GM12878 (cell line): ENCODE data around the gene NPIPA5. TPM values are rescaled to one million over a fixed set of nuclear protein-coding genes. Genes with fewer than 3 reads are reported as not detected.
"Not testable (repeated sequence)": the region's sequence is repeated elsewhere in the genome, so short reads cannot be mapped to it uniquely, and the experiment has no call there.

Source experiments
- ATAC-seq: fragments of 200-7000 bp; cut with Tn5 transposase; 3 replicates; pipeline ENCODE4 v1.9.1; 2020; ENCODE audit warnings: mild to moderate bottlenecking, moderate library complexity
- BruUV-seq: library from RNA; stranded (reverse); fragments of 400-500 nt; replicated peaks from 2 replicates; lab custom pipeline; 2021; lab: Mats Ljungman, UMichigan
- CTCF ChIA-PET: fragments of 300-600 bp; sonication (Branson Sonifier 250); formaldehyde crosslinking; extraction: SDS; loops from one replicate; lab custom pipeline; 2021; ENCODE audit warnings: inconsistent platforms; lab: Yijun Ruan, JAX
- POLR2A ChIA-PET: fragments of 350-600 bp; formaldehyde crosslinking; extraction: SDS; loops from one replicate; lab custom pipeline; 2021; ENCODE audit warnings: inconsistent platforms; lab: Charles Lee
- RAD21 ChIA-PET: fragments of 300-600 bp; sonication (Branson Sonifier 250); formaldehyde crosslinking; loops from one replicate; lab custom pipeline; 2023; ENCODE audit warnings: antibody characterized with exemption; ENCODE audit not compliant: unreplicated experiment; lab: Charles Lee
- SMC1A ChIA-PET: fragments of 300-600 bp; sonication (Branson Sonifier 250); formaldehyde crosslinking; loops from one replicate; lab custom pipeline; 2023; ENCODE audit not compliant: unreplicated experiment, uncharacterized antibody; lab: Charles Lee
- DNase-seq: peaks from one replicate; pipeline ENCODE4 v3.0.0-alpha.2; 2011; ENCODE audit warnings: low read depth, low spot score
- FAIRE-seq: peaks from 3 replicates; lab custom pipeline; 2011; peaks lifted over from hg19 to GRCh38; lab: Jason Lieb, UNC
- H2AFZ ChIP-seq: 2 replicates; pipeline ENCODE4 v1.6.0; 2011; ENCODE audit warnings: low read depth, low read length, control low read depth; ENCODE audit not compliant: control insufficient read depth
- H3K27ac ChIP-seq: 2 replicates; pipeline ENCODE4 v1.5.1; 2011; ENCODE audit warnings: control low read depth; ENCODE audit not compliant: control insufficient read depth, insufficient read depth
- H3K27me3 ChIP-seq, 2 experiments: replicated peaks in 1 of 2; 2 replicates each; pipeline versions ENCODE4 v1.6.0 to v1.6.1; 2011; ENCODE audit warnings: low read length in 1 of 2; ENCODE audit not compliant: control insufficient read depth in 2 of 2, insufficient read depth in 2 of 2
- H3K36me3 ChIP-seq, 2 experiments: 2 replicates each; pipeline ENCODE4 v1.5.1; 2011; ENCODE audit warnings: low read length in 1 of 2; ENCODE audit not compliant: control insufficient read depth in 2 of 2, insufficient read depth in 2 of 2
- H3K4me1 ChIP-seq: 2 replicates; pipeline ENCODE4 v1.6.1; 2011; ENCODE audit warnings: mild to moderate bottlenecking, low read length, moderate library complexity, mixed read lengths; ENCODE audit not compliant: control insufficient read depth, insufficient read depth
- H3K4me2 ChIP-seq: 2 replicates; pipeline ENCODE4 v1.6.0; 2011; ENCODE audit warnings: control low read depth; ENCODE audit not compliant: control insufficient read depth, insufficient read depth
- H3K4me3 ChIP-seq: fragments of 200-600 bp; sonication (generic); 2 replicates; pipeline ENCODE4 v1.5.1; 2016
- H3K79me2 ChIP-seq: 2 replicates; pipeline ENCODE4 v1.6.0; 2011; ENCODE audit warnings: low read length; ENCODE audit not compliant: control insufficient read depth, insufficient read depth
- H3K9ac ChIP-seq: 2 replicates; pipeline ENCODE4 v1.8.0; 2011; ENCODE audit warnings: low read length, control low read depth, mixed read lengths; ENCODE audit not compliant: control insufficient read depth, insufficient read depth
- H3K9me3 ChIP-seq: replicated peaks from 3 replicates; pipeline ENCODE4 v1.5.1; 2011; ENCODE audit warnings: mild to moderate bottlenecking, low read length; ENCODE audit not compliant: control insufficient read depth, insufficient read depth
- H4K20me1 ChIP-seq: 2 replicates; pipeline ENCODE4 v1.6.0; 2011; ENCODE audit not compliant: control insufficient read depth, insufficient read depth
- WGBS: methylation state at CpG from one replicate; pipeline ENCODE4 v1.1.6; 2016; ENCODE audit warnings: low lambda C conversion rate; ENCODE audit not compliant: insufficient replicate concordance, insufficient coverage; ENCODE audit errors: missing lambda C conversion rate; 5-methylcytosine and 5-hydroxymethylcytosine counted together
- in situ Hi-C: fragments of 300-500 bp; cut with MboI; formaldehyde crosslinking; loops from 9 replicates; pipeline ENCODE4 v1.14.3; 2018; ENCODE audit warnings: mixed read lengths
- intact Hi-C: fragments of 100-400 bp; cut with micrococcal nuclease; formaldehyde crosslinking; loops from one replicate; pipeline ENCODE4 v1.14.2; 2022; ENCODE audit not compliant: unreplicated experiment
- polyA plus RNA-seq, 11 experiments: library from polyadenylated mRNA; depleted of rRNA in 4 of 11; unstranded in 6 of 11; stranded (reverse) in 5 of 11; fragments of >200 nt; fragmentation: Nextera tagmentation in 4 of 11; fragmentation: Illumina TruSeq in 1 of 11; extraction: Ambion mirVana in 4 of 11; extraction: Trizol in 1 of 11; gene quantifications; 1 replicate in 1 of 11; 2 replicates in 10 of 11; pipeline versions ENCODE4 v1.2.1 to v1.2.3, GENCODE V29; 2011 to 2016; ENCODE audit warnings: inconsistent platforms in 2 of 11, missing spikeins in 2 of 11, low read depth in 1 of 11
- total RNA-seq, 4 experiments: library from RNA; depleted of rRNA in 3 of 4; stranded (reverse); fragments of >200 nt in 3 of 4; fragmentation: Illumina TruSeq in 1 of 4; extraction: Trizol in 1 of 4; gene quantifications; 2 replicates each; pipeline versions ENCODE4 v1.2.1 to v1.2.3, GENCODE V29; 2013 to 2021

Gene NPIPA5
- total and polyA plus RNA-seq, 10 of the 15 experiments (the other 5 are each of a cell fraction or from before 2014, with no cell fraction given), result 1.2 to 12.1 (median 3.6) TPM

- H3K4me3 ChIP-seq, intact Hi-C loops, H2AFZ ChIP-seq, H3K4me1 ChIP-seq, H4K20me1 ChIP-seq, DNase-seq, ATAC-seq, CTCF ChIA-PET, in situ Hi-C loops, POLR2A ChIA-PET, H3K79me2 ChIP-seq, BruUV-seq, H3K4me2 ChIP-seq, SMC1A ChIA-PET, H3K27me3 ChIP-seq, H3K27ac ChIP-seq, FAIRE-seq, RAD21 ChIA-PET, H3K36me3 ChIP-seq, H3K9ac ChIP-seq, H3K9me3 ChIP-seq: not testable (repeated sequence)
- WGBS, result no CpG with 5 or more reads among the region's 2 CpGs
Measured at GRCh38 chr16:15335609-15336008, 42.5 kb downstream of the NPIPA5 start.

GRCh38 chr16:15333969-15334368 is 44.1 kb downstream of the NPIPA5 start:
- no CpG with 5 or more reads among the region's 5 CpGs for WGBS
- SMC1A ChIA-PET, result not testable (repeated sequence)

GRCh38 chr16:15330978-15331377 is 47.1 kb downstream of the NPIPA5 start:
- H3K36me3 ChIP-seq, H3K27me3 ChIP-seq, ATAC-seq, H3K4me1 ChIP-seq, H3K27ac ChIP-seq, H3K4me2 ChIP-seq, H2AFZ ChIP-seq, H3K79me2 ChIP-seq, intact Hi-C loops, H4K20me1 ChIP-seq, in situ Hi-C loops, DNase-seq, CTCF ChIA-PET, RAD21 ChIA-PET, SMC1A ChIA-PET, FAIRE-seq, POLR2A ChIA-PET, H3K4me3 ChIP-seq, BruUV-seq, H3K9ac ChIP-seq, H3K9me3 ChIP-seq: not testable (repeated sequence)
- no CpG with 5 or more reads among the region's 2 CpGs for WGBS

More at GRCh38 chr16:15333969-15334368, 44.1 kb downstream of the NPIPA5 start:
- FAIRE-seq, ATAC-seq, in situ Hi-C loops, CTCF ChIA-PET, H3K4me2 ChIP-seq, intact Hi-C loops, H3K9ac ChIP-seq, H3K9me3 ChIP-seq, H2AFZ ChIP-seq, H3K36me3 ChIP-seq, RAD21 ChIA-PET, POLR2A ChIA-PET, H3K27me3 ChIP-seq, DNase-seq, H3K27ac ChIP-seq, H3K4me1 ChIP-seq, H3K4me3 ChIP-seq, H4K20me1 ChIP-seq, BruUV-seq, H3K79me2 ChIP-seq: not testable (repeated sequence)

- 0% methylated on average over 2 of the region's 4 CpGs for WGBS
- H3K36me3 ChIP-seq, RAD21 ChIA-PET, H3K27ac ChIP-seq, H3K4me1 ChIP-seq, DNase-seq, in situ Hi-C loops, H3K9ac ChIP-seq, H3K79me2 ChIP-seq, H4K20me1 ChIP-seq, intact Hi-C loops, SMC1A ChIA-PET, POLR2A ChIA-PET, H3K27me3 ChIP-seq, H3K9me3 ChIP-seq, H2AFZ ChIP-seq, CTCF ChIA-PET, H3K4me2 ChIP-seq, FAIRE-seq, H3K4me3 ChIP-seq, BruUV-seq, ATAC-seq: not testable (repeated sequence)
Measured at GRCh38 chr16:15324954-15325353, 53.1 kb downstream of the NPIPA5 start.
